Suprapubic skin (tissue), 4 donors: ENCODE data around the gene WDR33.
"Not testable (repeated sequence)": the region's sequence is repeated elsewhere in the genome, so short reads cannot be mapped to it uniquely, and the experiment has no call there.

ENCODE experiments used
- EP300 ChIP-seq: sonication (generic); formaldehyde crosslinking; IDR thresholded peaks from one replicate; pipeline ENCODE4 v1.6.1; 2017; ENCODE audit warnings: antibody characterized with exemption
- POLR2A ChIP-seq, 2 donors: fragments of 450-650 bp; IDR thresholded peaks; one replicate each; pipeline ENCODE4 v1.6.1; 2017; ENCODE audit warnings: antibody characterized with exemption in 2 of 2, mild to moderate bottlenecking in 2 of 2, moderate library complexity in 2 of 2
- POLR2AphosphoS5 ChIP-seq, 3 donors: sonication (generic); formaldehyde crosslinking; IDR thresholded peaks; one replicate each; pipeline ENCODE4 v1.6.1; 2017; ENCODE audit warnings: antibody characterized with exemption in 3 of 3
- TF ChIP-seq, protein P1 (sequence below), 2 donors: fragments of 200-600 bp in 1 of 2; fragments of 450-650 bp in 1 of 2; sonication (generic) in 1 of 2; IDR thresholded peaks; one replicate each; pipeline ENCODE4 v1.5.1; 2016 to 2019; ENCODE audit warnings: antibody characterized with exemption in 2 of 2, mild to moderate bottlenecking in 1 of 2, moderate library complexity in 1 of 2

DNA sequence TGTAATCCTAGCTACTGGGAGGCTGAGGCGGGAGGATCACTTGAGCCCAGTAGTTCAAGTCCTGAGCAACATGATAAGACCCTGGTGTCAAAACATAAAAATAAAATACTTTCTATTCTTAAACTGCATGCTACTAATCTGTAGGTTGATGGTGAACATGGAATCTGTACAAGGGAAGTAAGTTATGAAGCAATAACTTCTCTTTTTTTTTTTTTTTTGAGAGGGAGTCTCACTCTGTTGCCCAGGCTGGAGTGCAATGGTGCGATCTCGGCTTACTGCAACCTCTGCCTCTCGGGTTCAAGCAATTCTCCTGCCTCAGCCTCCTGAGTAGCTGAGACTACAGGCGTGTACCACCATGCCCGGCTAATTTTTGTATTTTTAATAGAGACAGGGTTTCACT is 16.1 kb downstream of the WDR33 start:
- TF ChIP-seq, protein P1, sequence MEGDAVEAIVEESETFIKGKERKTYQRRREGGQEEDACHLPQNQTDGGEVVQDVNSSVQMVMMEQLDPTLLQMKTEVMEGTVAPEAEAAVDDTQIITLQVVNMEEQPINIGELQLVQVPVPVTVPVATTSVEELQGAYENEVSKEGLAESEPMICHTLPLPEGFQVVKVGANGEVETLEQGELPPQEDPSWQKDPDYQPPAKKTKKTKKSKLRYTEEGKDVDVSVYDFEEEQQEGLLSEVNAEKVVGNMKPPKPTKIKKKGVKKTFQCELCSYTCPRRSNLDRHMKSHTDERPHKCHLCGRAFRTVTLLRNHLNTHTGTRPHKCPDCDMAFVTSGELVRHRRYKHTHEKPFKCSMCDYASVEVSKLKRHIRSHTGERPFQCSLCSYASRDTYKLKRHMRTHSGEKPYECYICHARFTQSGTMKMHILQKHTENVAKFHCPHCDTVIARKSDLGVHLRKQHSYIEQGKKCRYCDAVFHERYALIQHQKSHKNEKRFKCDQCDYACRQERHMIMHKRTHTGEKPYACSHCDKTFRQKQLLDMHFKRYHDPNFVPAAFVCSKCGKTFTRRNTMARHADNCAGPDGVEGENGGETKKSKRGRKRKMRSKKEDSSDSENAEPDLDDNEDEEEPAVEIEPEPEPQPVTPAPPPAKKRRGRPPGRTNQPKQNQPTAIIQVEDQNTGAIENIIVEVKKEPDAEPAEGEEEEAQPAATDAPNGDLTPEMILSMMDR (IDR thresholded peaks at IDR 0.05): not testable (repeated sequence)
- not testable (repeated sequence) for TF ChIP-seq EP300; POLR2AphosphoS5 (IDR thresholded peaks at IDR 0.05); POLR2A (IDR thresholded peaks at IDR 0.05)
